ENCODE results near the gene THBS2. TPM values are rescaled to one million over a fixed set of nuclear protein-coding genes. Genes with fewer than 3 reads are reported as not detected.

THBS2 gene
- total RNA-seq, 4 donors from 2014 or later: 80.9 to 149 (median 107) TPM

- DNase-seq (ENCODE audit: low spot score in 2 of 2): no peak
- H3K27me3 ChIP-seq: no peaks in the 10 kb centered on the region
- H3K36me3 ChIP-seq: no peaks in the 10 kb centered on the region
- 96% methylated on average over 7 of the region's 7 CpGs for WGBS
- H3K27ac ChIP-seq: no peak overlapping the region
- H3K4me1 ChIP-seq: peaks cover 25% of the 10 kb centered on the region
- TF ChIP-seq EP300 (IDR thresholded peaks at IDR 0.05) (no peak), POLR2A (IDR thresholded peaks at IDR 0.05) (no peak), POLR2AphosphoS5 (IDR thresholded peaks at IDR 0.05) (no peak)
- TF ChIP-seq, protein P1, sequence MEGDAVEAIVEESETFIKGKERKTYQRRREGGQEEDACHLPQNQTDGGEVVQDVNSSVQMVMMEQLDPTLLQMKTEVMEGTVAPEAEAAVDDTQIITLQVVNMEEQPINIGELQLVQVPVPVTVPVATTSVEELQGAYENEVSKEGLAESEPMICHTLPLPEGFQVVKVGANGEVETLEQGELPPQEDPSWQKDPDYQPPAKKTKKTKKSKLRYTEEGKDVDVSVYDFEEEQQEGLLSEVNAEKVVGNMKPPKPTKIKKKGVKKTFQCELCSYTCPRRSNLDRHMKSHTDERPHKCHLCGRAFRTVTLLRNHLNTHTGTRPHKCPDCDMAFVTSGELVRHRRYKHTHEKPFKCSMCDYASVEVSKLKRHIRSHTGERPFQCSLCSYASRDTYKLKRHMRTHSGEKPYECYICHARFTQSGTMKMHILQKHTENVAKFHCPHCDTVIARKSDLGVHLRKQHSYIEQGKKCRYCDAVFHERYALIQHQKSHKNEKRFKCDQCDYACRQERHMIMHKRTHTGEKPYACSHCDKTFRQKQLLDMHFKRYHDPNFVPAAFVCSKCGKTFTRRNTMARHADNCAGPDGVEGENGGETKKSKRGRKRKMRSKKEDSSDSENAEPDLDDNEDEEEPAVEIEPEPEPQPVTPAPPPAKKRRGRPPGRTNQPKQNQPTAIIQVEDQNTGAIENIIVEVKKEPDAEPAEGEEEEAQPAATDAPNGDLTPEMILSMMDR (IDR thresholded peaks at IDR 0.05): no peak
- no peaks in the 10 kb centered on the region for H3K9me3 ChIP-seq
- H3K4me3 ChIP-seq: no peak overlapping the region
Observed at GRCh38 chr6:169286961-169287360, 33.3 kb upstream of the THBS2 start.

DNA sequence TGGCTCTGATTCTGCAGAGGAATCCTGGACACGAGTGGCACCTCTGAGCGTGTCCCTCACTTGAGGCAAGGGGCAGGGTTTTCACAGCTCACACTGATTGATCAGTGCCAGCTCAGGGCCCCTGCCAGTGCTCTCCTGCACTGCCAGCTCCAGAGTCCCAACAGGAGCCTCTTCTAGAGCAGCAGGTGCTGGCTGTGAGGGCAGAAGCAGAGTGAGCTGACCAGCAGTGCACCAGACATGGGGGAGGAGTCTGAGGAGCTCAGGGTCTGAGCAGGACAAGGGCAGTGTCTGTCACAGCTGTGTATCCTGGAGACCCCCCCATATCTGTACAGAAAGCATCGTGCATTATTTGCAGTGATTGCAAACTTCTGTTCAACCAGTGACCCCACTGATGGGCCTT, 31.5 kb upstream of the THBS2 start:
- no peak for DNase-seq (ENCODE audit: low spot score in 2 of 2)
- no peak for TF ChIP-seq POLR2AphosphoS5 (IDR thresholded peaks at IDR 0.05)
- TF ChIP-seq, protein P1 (IDR thresholded peaks at IDR 0.05): no peak
- TF ChIP-seq EP300 (IDR thresholded peaks at IDR 0.05): no peak
- no peak for TF ChIP-seq POLR2A (IDR thresholded peaks at IDR 0.05)
- no peak overlapping the region for H3K4me3 ChIP-seq
- H3K27ac ChIP-seq: no peak overlapping the region
- H3K36me3 ChIP-seq: no peaks in the 10 kb centered on the region
- no peaks in the 10 kb centered on the region for H3K9me3 ChIP-seq
- H3K4me1 ChIP-seq: peaks cover 21% of the 10 kb centered on the region
- 82% methylated on average over 3 of the region's 3 CpGs for WGBS
- no peaks in the 10 kb centered on the region for H3K27me3 ChIP-seq

DNA sequence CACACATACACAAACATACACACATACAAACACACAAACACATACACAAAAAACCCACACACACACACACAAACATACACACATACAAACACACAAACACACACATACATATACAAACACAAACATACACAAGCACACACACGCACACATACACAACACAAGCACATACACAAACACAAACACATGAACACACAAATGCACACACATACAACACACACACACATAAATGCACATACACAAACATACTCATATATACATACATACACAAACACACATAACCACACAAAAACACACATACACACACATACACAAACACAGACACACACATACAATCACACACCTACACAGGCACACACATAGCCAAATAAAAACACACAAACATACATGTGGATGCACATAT, 30.3 kb upstream of the THBS2 start:
- H3K9me3 ChIP-seq: no peaks in the 10 kb centered on the region
- no peak overlapping the region for H3K27ac ChIP-seq
- H3K4me3 ChIP-seq: no peak overlapping the region
- no peaks in the 10 kb centered on the region for H3K36me3 ChIP-seq
- no peak for DNase-seq (ENCODE audit: low spot score in 2 of 2)
- no peaks in the 10 kb centered on the region for H3K27me3 ChIP-seq
- TF ChIP-seq POLR2A (IDR thresholded peaks at IDR 0.05): no peak
- TF ChIP-seq, protein P1 (IDR thresholded peaks at IDR 0.05): no peak
- TF ChIP-seq POLR2AphosphoS5 (IDR thresholded peaks at IDR 0.05): no peak
- no peak for TF ChIP-seq EP300 (IDR thresholded peaks at IDR 0.05)
- peaks cover 9% of the 10 kb centered on the region for H3K4me1 ChIP-seq
- WGBS: 100% methylated on average over 1 of the region's 1 CpG

GRCh38 chr6:169282043-169282442, 28.4 kb upstream of the THBS2 start:
- TF ChIP-seq POLR2AphosphoS5 (IDR thresholded peaks at IDR 0.05) (no peak), POLR2A (IDR thresholded peaks at IDR 0.05) (no peak), EP300 (IDR thresholded peaks at IDR 0.05) (no peak)
- TF ChIP-seq, protein P1 (IDR thresholded peaks at IDR 0.05): no peak
- 92% methylated on average over 14 of the region's 15 CpGs for WGBS
- Histone ChIP-seq H3K9me3 (no peaks in the 10 kb centered on the region), H3K4me3 (no peak overlapping the region), H3K4me1 (no peaks in the 10 kb centered on the region), H3K27me3 (no peaks in the 10 kb centered on the region), H3K36me3 (no peaks in the 10 kb centered on the region), H3K27ac (no peak overlapping the region)
- no peak for DNase-seq (ENCODE audit: low spot score in 2 of 2)

DNA sequence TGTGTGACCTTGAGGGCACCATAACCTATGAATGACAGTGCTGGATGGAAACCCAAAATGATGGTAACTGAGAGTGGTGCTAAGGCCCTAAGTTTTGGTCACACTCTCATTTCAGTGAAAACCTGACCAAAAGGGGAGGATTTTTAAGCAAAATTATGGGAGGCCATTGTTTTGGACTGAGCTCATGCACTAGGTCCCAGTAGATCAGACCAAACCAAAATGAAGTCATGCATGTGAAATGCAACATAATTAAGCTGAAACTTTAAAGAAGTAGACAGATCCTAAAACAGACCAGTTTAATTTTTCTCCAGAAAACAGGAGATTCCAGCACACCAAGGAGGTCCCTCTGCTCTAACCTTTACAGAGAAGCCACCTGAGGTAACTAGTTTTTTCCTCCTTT, 24.0 kb upstream of the THBS2 start:
- Histone ChIP-seq H3K27me3 (no peaks in the 10 kb centered on the region), H3K4me3 (no peak overlapping the region)
- no peak for DNase-seq (ENCODE audit: low spot score in 2 of 2)

More for the DNA sequence above, 24.0 kb upstream of the THBS2 start:
- H3K27ac ChIP-seq: no peak overlapping the region
- H3K9me3 ChIP-seq: no peaks in the 10 kb centered on the region
- TF ChIP-seq POLR2AphosphoS5 (IDR thresholded peaks at IDR 0.05) (no peak), EP300 (IDR thresholded peaks at IDR 0.05) (no peak), POLR2A (IDR thresholded peaks at IDR 0.05) (no peak)
- TF ChIP-seq, protein P1 (IDR thresholded peaks at IDR 0.05): no peak
- no peaks in the 10 kb centered on the region for H3K4me1 ChIP-seq
- no peaks in the 10 kb centered on the region for H3K36me3 ChIP-seq
